Measurements from ENCODE around the gene C11orf58.
A peak's percentile ranks its signal among the peaks of the same experiment; 100 is the strongest.

The C11orf58 gene

GRCh38 chr11:16738193-16738946 lies at the start of gene C11orf58:
C11orf58 (plus strand) TSS chr11:16738647; CDS start chr11:16738779, 132 bp downstream.
- H3K79me2 ChIP-seq (ENCODE audit: control insufficient read depth, low read length) = peaks cover 54% of the 10 kb centered on the region
- H3K4me2 ChIP-seq (ENCODE audit: low read length) = peak within 1 kb of the TSS; percentile 53
- no peak for TF ChIP-seq CTCF (IDR thresholded peaks at IDR 0.05; ENCODE audit: low read depth, low read length, poor library complexity, severe bottlenecking)
- no peak for TF ChIP-seq EZH2phosphoT487 (IDR thresholded peaks at IDR 0.05; ENCODE audit: borderline replicate concordance, low read length)
- H3K27ac ChIP-seq (ENCODE audit: low read depth, low read length) = peak within 1 kb of the TSS; percentile 64
- no peaks in the 10 kb centered on the region for H3K27me3 ChIP-seq (ENCODE audit: control insufficient read depth, low read length)
- H3K4me3 ChIP-seq (ENCODE audit: low read length) = peak within 1 kb of the TSS; percentile 87
- no peaks in the 10 kb centered on the region for H3K9me3 ChIP-seq (ENCODE audit: control insufficient read depth, insufficient read depth, low read length)
- no peaks in the 10 kb centered on the region for H3F3A ChIP-seq (ENCODE audit: control insufficient read depth, insufficient read depth)
- peaks cover 42% of the 10 kb centered on the region for H3K36me3 ChIP-seq (ENCODE audit: control insufficient read depth, low read length)
- H4K20me1 ChIP-seq (ENCODE audit: control insufficient read depth, insufficient read depth, low read depth, low read length) = peaks cover 22% of the 10 kb centered on the region
- H3K4me1 ChIP-seq (ENCODE audit: control insufficient read depth, low read length) = peaks cover 32% of the 10 kb centered on the region
- no peaks in the 10 kb centered on the region for H3K9me2 ChIP-seq (replicated peaks; ENCODE audit: control insufficient read depth, low read length)

- Histone ChIP-seq H3K9me3 (ENCODE audit: control insufficient read depth, insufficient read depth, low read length) (no peaks in the 10 kb centered on the region; the same call in 1 of the 2 replicates), H3K36me3 (ENCODE audit: control insufficient read depth, low read length) (no peaks in the 10 kb centered on the region), H4K20me1 (ENCODE audit: control insufficient read depth, insufficient read depth, low read depth, low read length) (no peaks in the 10 kb centered on the region), H3K4me2 (ENCODE audit: low read length) (no peak overlapping the region), H3K9me2 (replicated peaks; ENCODE audit: control insufficient read depth, low read length) (no peaks in the 10 kb centered on the region), H3K27me3 (ENCODE audit: control insufficient read depth, low read length) (no peaks in the 10 kb centered on the region; the same call in 1 of the 2 replicates), H3K79me2 (ENCODE audit: control insufficient read depth, low read length) (no peaks in the 10 kb centered on the region), H3K27ac (ENCODE audit: low read depth, low read length) (no peak overlapping the region), H3K4me1 (ENCODE audit: control insufficient read depth, low read length) (no peaks in the 10 kb centered on the region), H3K4me3 (ENCODE audit: low read length) (no peak overlapping the region), H3F3A (ENCODE audit: control insufficient read depth, insufficient read depth) (no peaks in the 10 kb centered on the region)
- TF ChIP-seq CTCF (IDR thresholded peaks at IDR 0.05; ENCODE audit: low read depth, low read length, poor library complexity, severe bottlenecking) = no peak
- TF ChIP-seq EZH2phosphoT487 (IDR thresholded peaks at IDR 0.05; ENCODE audit: borderline replicate concordance, low read length) = no peak
These were observed 48.4 kb upstream of the C11orf58 start for GRCh38 chr11:16690086-16690485.

GRCh38 chr11:16703795-16704194 lies 34.7 kb upstream of the C11orf58 start:
- Histone ChIP-seq H3K9me2 (replicated peaks; ENCODE audit: control insufficient read depth, low read length) (no peaks in the 10 kb centered on the region), H4K20me1 (ENCODE audit: control insufficient read depth, insufficient read depth, low read depth, low read length) (no peaks in the 10 kb centered on the region), H3K4me3 (ENCODE audit: low read length) (no peak overlapping the region), H3F3A (ENCODE audit: control insufficient read depth, insufficient read depth) (no peaks in the 10 kb centered on the region), H3K4me2 (ENCODE audit: low read length) (no peak overlapping the region), H3K27me3 (ENCODE audit: control insufficient read depth, low read length) (0 out of 2 replicates have a peak, but pooled peaks cover 8% of the 10 kb centered on the region), H3K4me1 (ENCODE audit: control insufficient read depth, low read length) (no peaks in the 10 kb centered on the region), H3K27ac (ENCODE audit: low read depth, low read length) (no peak overlapping the region), H3K79me2 (ENCODE audit: control insufficient read depth, low read length) (no peaks in the 10 kb centered on the region), H3K36me3 (ENCODE audit: control insufficient read depth, low read length) (no peaks in the 10 kb centered on the region), H3K9me3 (ENCODE audit: control insufficient read depth, insufficient read depth, low read length) (no peaks in the 10 kb centered on the region)
- TF ChIP-seq EZH2phosphoT487 (IDR thresholded peaks at IDR 0.05; ENCODE audit: borderline replicate concordance, low read length) (no peak), CTCF (IDR thresholded peaks at IDR 0.05; ENCODE audit: low read depth, low read length, poor library complexity, severe bottlenecking) (no peak)

All from DOHH2 (cell line).